ENCODE data around the gene DNMT3B.
A peak's percentile ranks its signal among the peaks of the same experiment; 100 is the strongest.
"Not testable (repeated sequence)": the region's sequence is repeated elsewhere in the genome, so short reads cannot be mapped to it uniquely, and the experiment has no call there.

The DNMT3B gene

GRCh38 chr20:32751293-32751692, 10.9 kb upstream of the DNMT3B start:
- peaks cover 2% of the 10 kb centered on the region for H3K4me1 Mint-ChIP-seq (ENCODE audit: low read depth)
- no peaks in the 10 kb centered on the region for H3K36me3 Mint-ChIP-seq (ENCODE audit: low read depth)
- H3K27ac Mint-ChIP-seq: no peak overlapping the region
- H3K9me3 Mint-ChIP-seq: no peaks in the 10 kb centered on the region
- DNase-seq (ENCODE audit: low spot score): no peak
- H3K27me3 Mint-ChIP-seq (ENCODE audit: low read depth): peaks cover under 1% of the 10 kb centered on the region
- no peak overlapping the region for H3K4me3 Mint-ChIP-seq

GRCh38 chr20:32751702-32752457, 10.3 kb upstream of the DNMT3B start:
- Mint-ChIP-seq H3K36me3 (ENCODE audit: low read depth) (no peaks in the 10 kb centered on the region), H3K27me3 (ENCODE audit: low read depth) (peaks cover 2% of the 10 kb centered on the region), H3K9me3 (no peaks in the 10 kb centered on the region), H3K4me3 (no peak overlapping the region), H3K27ac (no peak overlapping the region), H3K4me1 (ENCODE audit: low read depth) (peaks cover 2% of the 10 kb centered on the region)
- no peak for DNase-seq (ENCODE audit: low spot score)

GRCh38 chr20:32752458-32753250, 9.5 kb upstream of the DNMT3B start:
- Mint-ChIP-seq H3K36me3 (ENCODE audit: low read depth) (no peaks in the 10 kb centered on the region), H3K27ac (no peak overlapping the region)
- no peak for DNase-seq (ENCODE audit: low spot score)

GRCh38 chr20:32753731-32754130, 8.5 kb upstream of the DNMT3B start:
- DNase-seq (ENCODE audit: low spot score): no peak
- Mint-ChIP-seq H3K27me3 (ENCODE audit: low read depth) (peaks cover 2% of the 10 kb centered on the region), H3K36me3 (ENCODE audit: low read depth) (no peaks in the 10 kb centered on the region), H3K27ac (no peak overlapping the region), H3K4me3 (no peak overlapping the region), H3K9me3 (no peaks in the 10 kb centered on the region), H3K4me1 (ENCODE audit: low read depth) (peaks cover 2% of the 10 kb centered on the region)

More at GRCh38 chr20:32752458-32753250, 9.5 kb upstream of the DNMT3B start:
- Mint-ChIP-seq H3K4me3 (no peak overlapping the region), H3K27me3 (ENCODE audit: low read depth) (peaks cover 2% of the 10 kb centered on the region), H3K9me3 (no peaks in the 10 kb centered on the region), H3K4me1 (ENCODE audit: low read depth) (peaks cover 2% of the 10 kb centered on the region)

GRCh38 chr20:32756156-32756555, 6.0 kb upstream of the DNMT3B start:
- Mint-ChIP-seq H3K4me1 (ENCODE audit: low read depth) (peaks cover 3% of the 10 kb centered on the region), H3K9me3 (no peaks in the 10 kb centered on the region), H3K36me3 (ENCODE audit: low read depth) (no peaks in the 10 kb centered on the region), H3K27ac (no peak overlapping the region), H3K27me3 (ENCODE audit: low read depth) (peaks cover 2% of the 10 kb centered on the region), H3K4me3 (no peak overlapping the region)
- no peak for DNase-seq (ENCODE audit: low spot score)

- DNase-seq (ENCODE audit: low spot score): no peak
- Mint-ChIP-seq H3K9me3 (no peaks in the 10 kb centered on the region), H3K36me3 (ENCODE audit: low read depth) (no peaks in the 10 kb centered on the region), H3K4me3 (peak overlapping the region; percentile 76), H3K27me3 (ENCODE audit: low read depth) (peaks cover 15% of the 10 kb centered on the region), H3K27ac (peak overlapping the region; percentile 76), H3K4me1 (ENCODE audit: low read depth) (peaks cover 16% of the 10 kb centered on the region)
Measured at GRCh38 chr20:32761417-32761830, 761 bp upstream of the DNMT3B start.

- peak overlapping the region; percentile 90 for H3K4me3 Mint-ChIP-seq
- H3K27me3 Mint-ChIP-seq (ENCODE audit: low read depth): peaks cover 14% of the 10 kb centered on the region
- DNase-seq (ENCODE audit: low spot score): peak; percentile 15
- no peak overlapping the region for H3K27ac Mint-ChIP-seq
- no peaks in the 10 kb centered on the region for H3K36me3 Mint-ChIP-seq (ENCODE audit: low read depth)
- no peaks in the 10 kb centered on the region for H3K9me3 Mint-ChIP-seq
- H3K4me1 Mint-ChIP-seq (ENCODE audit: low read depth): peaks cover 16% of the 10 kb centered on the region
Measured at GRCh38 chr20:32762754-32763201, 593 bp downstream of the DNMT3B start.

- H3K9me3 Mint-ChIP-seq: no peaks in the 10 kb centered on the region
- DNase-seq (ENCODE audit: low spot score): no peak
- peak overlapping the region; percentile 90 for H3K4me3 Mint-ChIP-seq
- peaks cover 16% of the 10 kb centered on the region for H3K4me1 Mint-ChIP-seq (ENCODE audit: low read depth)
- no peaks in the 10 kb centered on the region for H3K36me3 Mint-ChIP-seq (ENCODE audit: low read depth)
- peaks cover 14% of the 10 kb centered on the region for H3K27me3 Mint-ChIP-seq (ENCODE audit: low read depth)
- H3K27ac Mint-ChIP-seq: peak overlapping the region; percentile 41
Measured at GRCh38 chr20:32763202-32764004, 1.2 kb downstream of the DNMT3B start.

- Mint-ChIP-seq H3K36me3 (ENCODE audit: low read depth) (no peaks in the 10 kb centered on the region), H3K27me3 (ENCODE audit: low read depth) (peaks cover 14% of the 10 kb centered on the region), H3K4me3 (peak overlapping the region; percentile 58), H3K9me3 (no peaks in the 10 kb centered on the region), H3K4me1 (ENCODE audit: low read depth) (peaks cover 16% of the 10 kb centered on the region), H3K27ac (no peak overlapping the region)
- no peak for DNase-seq (ENCODE audit: low spot score)
Measured at GRCh38 chr20:32764005-32764960, 2.1 kb downstream of the DNMT3B start.

GRCh38 chr20:32765230-32765875, 3.2 kb downstream of the DNMT3B start:
- H3K36me3 Mint-ChIP-seq (ENCODE audit: low read depth); H3K27ac Mint-ChIP-seq; H3K9me3 Mint-ChIP-seq; H3K4me3 Mint-ChIP-seq; DNase-seq (ENCODE audit: low spot score): not testable (repeated sequence)
- Mint-ChIP-seq H3K27me3 (ENCODE audit: low read depth) (peaks cover 14% of the 10 kb centered on the region), H3K4me1 (ENCODE audit: low read depth) (peaks cover 16% of the 10 kb centered on the region)

- Mint-ChIP-seq H3K4me1 (ENCODE audit: low read depth) (peaks cover 18% of the 10 kb centered on the region), H3K36me3 (ENCODE audit: low read depth) (no peaks in the 10 kb centered on the region)
Measured at GRCh38 chr20:32767418-32768198, 5.4 kb downstream of the DNMT3B start.

GRCh38 chr20:32772046-32772445, 9.9 kb downstream of the DNMT3B start:
- DNase-seq (ENCODE audit: low spot score): no peak
- Mint-ChIP-seq H3K27me3 (ENCODE audit: low read depth) (no peaks in the 10 kb centered on the region), H3K9me3 (no peaks in the 10 kb centered on the region), H3K36me3 (ENCODE audit: low read depth) (no peaks in the 10 kb centered on the region), H3K4me1 (ENCODE audit: low read depth) (peaks cover 12% of the 10 kb centered on the region), H3K4me3 (no peak overlapping the region), H3K27ac (no peak overlapping the region)

More at GRCh38 chr20:32767418-32768198, 5.4 kb downstream of the DNMT3B start:
- DNase-seq (ENCODE audit: low spot score): no peak
- Mint-ChIP-seq H3K9me3 (no peaks in the 10 kb centered on the region), H3K27ac (no peak overlapping the region), H3K27me3 (ENCODE audit: low read depth) (peaks cover 14% of the 10 kb centered on the region), H3K4me3 (no peak overlapping the region)

Data from T-helper 2 cell treated with Interferon-gamma antibody and Interleukin-4, amounts not matched to agents 5 μg/mL and 100 μg/mL, for 36 hours (primary cell).